ENCODE results near the gene RAPGEF2. TPM values are rescaled to one million over a fixed set of nuclear protein-coding genes. Genes with fewer than 3 reads are reported as not detected.

The RAPGEF2 gene
- total and polyA plus RNA-seq, 9 of the 15 experiments (the other 6 are each of a cell fraction or from before 2014, with no cell fraction given): 3.1 to 32.6 (median 23.1) TPM

DNA sequence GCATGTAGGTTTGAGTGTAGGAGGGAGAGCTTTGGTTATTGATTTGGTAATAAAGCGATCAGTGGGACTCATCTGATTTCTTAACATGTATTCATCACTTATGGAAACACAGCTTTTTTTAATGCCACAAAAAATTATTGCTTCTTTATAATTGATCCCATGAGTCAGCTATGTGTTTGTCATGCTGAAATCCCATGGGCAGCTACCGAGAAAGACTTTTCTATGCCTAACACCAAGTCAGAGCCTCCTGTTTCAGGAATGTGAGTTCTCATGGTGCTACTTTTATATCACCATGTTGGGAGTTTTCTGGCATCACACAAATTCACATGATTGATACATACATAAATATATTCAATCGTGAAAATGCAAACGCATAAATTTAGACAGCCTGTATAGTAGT is 165.7 kb downstream of the RAPGEF2 start:
- intact Hi-C loops (cut with micrococcal nuclease) (no loop called here), in situ Hi-C loops (cut with MboI) (no loop called here)
- CTCF ChIA-PET (ENCODE audit: low intra/inter-chr PET ratio): no interaction called here
- Histone ChIP-seq H3K4me2 (ENCODE audit: insufficient read depth, low read length) (no peak overlapping the region), H3K9me3 (replicated peaks; ENCODE audit: control insufficient read depth, insufficient read depth, low read depth, low read length) (no peaks in the 10 kb centered on the region), H3K36me3 (ENCODE audit: control insufficient read depth, insufficient read depth, low read length) (no peaks in the 10 kb centered on the region; the same call in 2 of the 3 replicates), H3K79me2 (ENCODE audit: control insufficient read depth, insufficient read depth, low read length) (no peaks in the 10 kb centered on the region), H3K27me3 (ENCODE audit: control insufficient read depth in 2 of 2, insufficient read depth in 2 of 2, low read length in 2 of 2) (no peaks in the 10 kb centered on the region), H3K4me1 (replicated peaks in 1 of 2; ENCODE audit: control insufficient read depth in 2 of 2, insufficient read depth in 2 of 2, low read length in 2 of 2) (no peaks in the 10 kb centered on the region; a peak in 1 of 5 replicates), H3K9ac (ENCODE audit: insufficient read depth in 1 of 2, low read depth in 2 of 2, low read length in 2 of 2) (no peak overlapping the region), H2AFZ (ENCODE audit: low read depth, low read length) (no peak overlapping the region), H3K27ac (ENCODE audit: extremely low read depth, low read depth, low read length) (no peak overlapping the region), H3K4me3 (no peak overlapping the region), H4K20me1 (replicated peaks; ENCODE audit: control insufficient read depth, insufficient read depth, low read length) (no peaks in the 10 kb centered on the region), H3K9me1 (ENCODE audit: control insufficient read depth, insufficient read depth, low read length) (no peaks in the 10 kb centered on the region)
- 84% methylated on average over 4 of the region's 4 CpGs for WGBS (ENCODE audit: insufficient coverage, low coverage, missing lambda C conversion rate)
- BruUV-seq (replicated peaks): no TSS peak
- TF ChIP-seq KDM5B (IDR thresholded peaks at IDR 0.05; ENCODE audit: insufficient replicate concordance, low read depth, low read length): no peak
- ATAC-seq (no peak), FAIRE-seq (no peak), DNase-seq (ENCODE audit: extremely low read depth in 1 of 4, low spot score in 3 of 4) (no peak)
- POLR2A ChIA-PET: no interaction called here

DNA sequence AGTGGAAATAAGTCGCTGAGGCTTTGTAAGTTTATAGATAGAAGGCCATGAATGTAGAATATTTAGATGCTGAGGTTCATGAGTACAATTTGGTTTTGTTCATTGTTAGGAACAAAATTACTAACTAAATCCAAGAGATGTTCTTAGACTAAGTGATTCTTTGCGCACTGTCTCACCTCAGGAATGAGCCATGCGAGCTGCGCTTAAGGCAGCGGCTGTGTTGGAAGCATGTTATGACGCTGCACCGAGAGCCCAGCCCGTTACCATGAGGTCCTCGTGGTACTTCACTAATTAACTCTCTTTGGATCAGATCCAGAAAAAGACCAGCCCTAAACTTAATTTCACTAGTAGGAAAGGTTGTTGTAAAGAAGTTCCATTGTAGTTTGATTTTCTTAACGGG is 166.2 kb downstream of the RAPGEF2 start:
- no peaks in the 10 kb centered on the region for H3K79me2 ChIP-seq (ENCODE audit: control insufficient read depth, insufficient read depth, low read length)
- no peak overlapping the region for H3K27ac ChIP-seq (ENCODE audit: extremely low read depth, low read depth, low read length)
- H2AFZ ChIP-seq (ENCODE audit: low read depth, low read length): no peak overlapping the region
- H3K9me1 ChIP-seq (ENCODE audit: control insufficient read depth, insufficient read depth, low read length): no peaks in the 10 kb centered on the region
- H3K4me2 ChIP-seq (ENCODE audit: insufficient read depth, low read length): no peak overlapping the region
- no peaks in the 10 kb centered on the region for H4K20me1 ChIP-seq (replicated peaks; ENCODE audit: control insufficient read depth, insufficient read depth, low read length)
- intact Hi-C loops (cut with micrococcal nuclease): no loop called here
- DNase-seq (ENCODE audit: extremely low read depth in 1 of 4, low spot score in 3 of 4): no peak
- BruUV-seq (replicated peaks): no TSS peak
- 85% methylated on average over 10 of the region's 10 CpGs for WGBS (ENCODE audit: insufficient coverage, low coverage, missing lambda C conversion rate)
- peaks cover 0 to 3% of the 10 kb centered on the region in 2 experiments; a peak in 2 of 5 replicates for H3K4me1 ChIP-seq (replicated peaks in 1 of 2; ENCODE audit: control insufficient read depth in 2 of 2, insufficient read depth in 2 of 2, low read length in 2 of 2)
- H3K9ac ChIP-seq (ENCODE audit: insufficient read depth in 1 of 2, low read depth in 2 of 2, low read length in 2 of 2): no peak overlapping the region
- no peaks in the 10 kb centered on the region; the same call in 2 of the 3 replicates for H3K36me3 ChIP-seq (ENCODE audit: control insufficient read depth, insufficient read depth, low read length)
- FAIRE-seq: no peak
- H3K9me3 ChIP-seq (replicated peaks; ENCODE audit: control insufficient read depth, insufficient read depth, low read depth, low read length): no peaks in the 10 kb centered on the region
- in situ Hi-C loops (cut with MboI): no loop called here
- ChIA-PET POLR2A (no interaction called here), CTCF (ENCODE audit: low intra/inter-chr PET ratio) (no interaction called here)
- no peak overlapping the region for H3K4me3 ChIP-seq
- no peaks in the 10 kb centered on the region for H3K27me3 ChIP-seq (ENCODE audit: control insufficient read depth in 2 of 2, insufficient read depth in 2 of 2, low read length in 2 of 2)
- ATAC-seq: no peak
- TF ChIP-seq CCNT2 (IDR thresholded peaks at IDR 0.05; ENCODE audit: borderline replicate concordance, extremely low read depth, insufficient read length, low read depth, low read length) (no peak), MTF1 (CRISPR knock-in tag; IDR thresholded peaks at IDR 0.05; ENCODE audit: borderline replicate concordance) (no peak), ERF (CRISPR knock-in tag; IDR thresholded peaks at IDR 0.05) (no peak), CEBPG (CRISPR knock-in tag; IDR thresholded peaks at IDR 0.05) (no peak), CEBPG (tag; conservative IDR thresholded peaks at IDR 0.05 in 1 of 2, IDR thresholded peaks at IDR 0.05 in 1 of 2) (no peak), ZNF274 (IDR thresholded peaks at IDR 0.05; ENCODE audit: borderline replicate concordance, low read depth, low read length) (no peak), ZBED1 (IDR thresholded peaks at IDR 0.05) (no peak), NFE2 (IDR thresholded peaks at IDR 0.05; ENCODE audit: low read depth) (no peak)
- TF ChIP-seq, protein P1, sequence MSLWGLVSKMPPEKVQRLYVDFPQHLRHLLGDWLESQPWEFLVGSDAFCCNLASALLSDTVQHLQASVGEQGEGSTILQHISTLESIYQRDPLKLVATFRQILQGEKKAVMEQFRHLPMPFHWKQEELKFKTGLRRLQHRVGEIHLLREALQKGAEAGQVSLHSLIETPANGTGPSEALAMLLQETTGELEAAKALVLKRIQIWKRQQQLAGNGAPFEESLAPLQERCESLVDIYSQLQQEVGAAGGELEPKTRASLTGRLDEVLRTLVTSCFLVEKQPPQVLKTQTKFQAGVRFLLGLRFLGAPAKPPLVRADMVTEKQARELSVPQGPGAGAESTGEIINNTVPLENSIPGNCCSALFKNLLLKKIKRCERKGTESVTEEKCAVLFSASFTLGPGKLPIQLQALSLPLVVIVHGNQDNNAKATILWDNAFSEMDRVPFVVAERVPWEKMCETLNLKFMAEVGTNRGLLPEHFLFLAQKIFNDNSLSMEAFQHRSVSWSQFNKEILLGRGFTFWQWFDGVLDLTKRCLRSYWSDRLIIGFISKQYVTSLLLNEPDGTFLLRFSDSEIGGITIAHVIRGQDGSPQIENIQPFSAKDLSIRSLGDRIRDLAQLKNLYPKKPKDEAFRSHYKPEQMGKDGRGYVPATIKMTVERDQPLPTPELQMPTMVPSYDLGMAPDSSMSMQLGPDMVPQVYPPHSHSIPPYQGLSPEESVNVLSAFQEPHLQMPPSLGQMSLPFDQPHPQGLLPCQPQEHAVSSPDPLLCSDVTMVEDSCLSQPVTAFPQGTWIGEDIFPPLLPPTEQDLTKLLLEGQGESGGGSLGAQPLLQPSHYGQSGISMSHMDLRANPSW (CRISPR knock-in tag; IDR thresholded peaks at IDR 0.05): no peak
